HUES6 (cell line): ENCODE results near the gene IARS1.

Experiments
- H3K27ac ChIP-seq: 2 replicates; pipeline ENCODE4 v1.7.0; 2013; ENCODE audit warnings: low read depth, mild to moderate bottlenecking, low read length, inconsistent platforms
- H3K27me3 ChIP-seq: 2 replicates; pipeline ENCODE4 v1.6.1; 2013; ENCODE audit warnings: low read length; ENCODE audit not compliant: control insufficient read depth, insufficient read depth
- H3K36me3 ChIP-seq: 2 replicates; pipeline ENCODE4 v1.6.1; 2013; ENCODE audit warnings: low read length; ENCODE audit not compliant: control insufficient read depth, insufficient read depth
- H3K4me1 ChIP-seq: 2 replicates; pipeline ENCODE4 v1.6.1; 2013; ENCODE audit warnings: low read length; ENCODE audit not compliant: control insufficient read depth, insufficient read depth
- H3K4me3 ChIP-seq: 2 replicates; pipeline ENCODE4 v1.5.1; 2013; ENCODE audit warnings: low read depth, low read length
- H3K9ac ChIP-seq: one replicate; pipeline ENCODE4 v1.6.1; 2013; ENCODE audit warnings: mild to moderate bottlenecking, low read length
- H3K9me3 ChIP-seq: 2 replicates; pipeline ENCODE4 v1.6.1; 2013; ENCODE audit warnings: low read depth, low read length; ENCODE audit not compliant: control insufficient read depth, insufficient read depth

The IARS1 gene

DNA sequence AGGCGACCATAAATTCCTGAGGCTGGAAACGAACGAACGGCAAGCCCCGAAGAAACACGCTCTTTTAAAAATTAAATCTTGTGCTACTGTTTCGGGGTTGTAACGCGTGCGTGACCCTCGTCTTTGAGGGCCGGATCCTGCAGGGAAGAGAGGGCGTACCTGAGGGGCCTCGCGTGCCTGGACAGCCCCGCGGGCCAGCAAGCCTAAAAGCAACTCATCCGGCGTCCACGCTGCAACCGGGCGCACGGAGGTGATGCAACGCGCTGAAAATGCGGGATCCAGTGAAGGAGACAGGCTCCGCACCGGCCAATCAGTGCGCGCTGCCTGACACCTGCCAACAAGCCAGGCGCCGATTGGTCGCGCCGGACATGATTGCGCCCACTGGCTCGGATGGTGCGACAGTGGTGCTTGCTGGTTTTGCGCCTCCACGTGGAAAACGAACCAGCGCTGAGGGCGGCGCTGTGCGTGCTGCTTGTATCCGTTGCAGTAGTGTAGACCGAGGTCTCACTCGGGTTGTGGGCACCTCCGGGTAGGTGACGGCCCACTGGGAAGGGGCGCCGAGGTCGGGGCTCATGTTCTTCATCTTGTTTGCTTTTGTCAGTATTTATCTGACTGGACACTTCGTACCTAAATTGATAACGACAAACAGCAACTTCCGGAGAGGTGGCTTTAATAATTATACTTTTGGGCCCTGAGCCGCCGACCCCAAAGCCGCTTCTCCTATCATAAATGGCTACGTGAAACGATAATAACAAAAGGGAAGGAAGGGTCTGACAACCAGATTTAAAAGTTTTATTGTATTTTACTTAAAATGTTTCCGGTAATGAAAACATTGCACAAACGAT is at the start of gene IARS1:
IARS1 (minus strand) TSS at position 246 of the 845 bp plus-strand sequence. CDS start 4,278 bp downstream, outside the sequence.
- H3K9me3 ChIP-seq, result no peaks in the 10 kb centered on the region
- H3K4me3 ChIP-seq, result peak within 1 kb of the TSS; percentile 85
- peak within 1 kb of the TSS; percentile 92 for H3K27ac ChIP-seq
- H3K4me1 ChIP-seq, result peaks cover 13% of the 10 kb centered on the region; the same call in 1 of the 2 replicates
- peak within 1 kb of the TSS; percentile 93 for H3K9ac ChIP-seq
- no peaks in the 10 kb centered on the region for H3K27me3 ChIP-seq
- H3K36me3 ChIP-seq, result peaks cover 52% of the 10 kb centered on the region

DNA sequence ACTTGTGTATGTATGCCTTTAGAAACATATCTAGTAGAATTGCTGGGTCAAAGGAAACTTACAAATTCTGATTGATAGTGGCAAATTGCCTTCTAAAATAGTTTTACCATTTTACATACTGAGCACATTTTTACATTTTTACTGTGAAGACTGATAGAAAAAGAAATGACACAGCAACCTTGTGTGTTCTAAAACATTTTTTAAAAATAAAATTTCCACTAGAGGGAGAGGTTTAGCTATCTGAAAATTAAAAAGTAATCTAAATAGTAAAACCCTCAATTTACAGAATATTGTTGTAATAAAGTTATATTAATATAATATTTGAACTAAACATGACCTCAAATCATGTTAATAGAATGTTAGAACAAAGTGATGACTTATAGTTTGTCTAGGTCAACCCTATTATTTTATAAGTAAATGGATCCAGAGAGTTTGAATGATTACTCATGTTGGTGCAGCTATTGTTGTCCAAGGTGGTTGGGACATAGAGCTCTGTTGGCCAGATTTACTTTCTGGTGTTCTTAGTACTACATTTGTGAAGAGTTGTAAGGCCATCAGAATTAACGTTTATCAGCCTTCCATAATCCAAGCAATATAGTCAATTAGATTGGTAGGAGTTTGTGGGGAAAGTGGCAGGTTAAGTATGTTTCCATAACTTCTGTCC is 49.5 kb upstream of the IARS1 start:
- H3K4me3 ChIP-seq, result no peak overlapping the region
- H3K27ac ChIP-seq, result no peak overlapping the region
- no peaks in the 10 kb centered on the region for H3K4me1 ChIP-seq
- H3K9me3 ChIP-seq, result peaks cover 4% of the 10 kb centered on the region; the same call in 1 of the 2 replicates
- peaks cover 27% of the 10 kb centered on the region for H3K36me3 ChIP-seq
- no peaks in the 10 kb centered on the region for H3K27me3 ChIP-seq
- no peak overlapping the region for H3K9ac ChIP-seq

DNA sequence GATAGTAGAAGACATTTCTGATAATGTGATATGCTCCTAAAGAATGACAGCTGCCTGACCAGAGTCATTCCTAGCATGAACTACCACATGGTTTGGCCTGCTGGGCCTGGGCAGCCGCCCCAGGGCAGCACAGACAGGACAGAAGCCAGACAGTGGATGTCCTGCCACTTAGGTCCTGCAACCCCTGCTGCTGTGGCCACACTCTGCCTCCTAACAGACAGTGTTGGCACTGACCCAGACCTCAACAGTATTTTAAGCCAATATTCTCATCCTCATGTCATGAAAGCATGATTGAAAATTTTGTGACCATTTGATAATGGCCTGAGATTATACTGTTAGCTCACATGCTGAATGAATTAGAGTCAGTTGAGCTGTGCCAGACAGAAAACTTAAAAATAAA is 48.1 kb upstream of the IARS1 start:
- peaks cover 35% of the 10 kb centered on the region for H3K36me3 ChIP-seq
- no peaks in the 10 kb centered on the region for H3K4me1 ChIP-seq
- no peak overlapping the region for H3K27ac ChIP-seq
- H3K9me3 ChIP-seq, result peaks cover 4% of the 10 kb centered on the region; the same call in 1 of the 2 replicates
- no peak overlapping the region for H3K4me3 ChIP-seq
- no peak overlapping the region for H3K9ac ChIP-seq
- H3K27me3 ChIP-seq, result no peaks in the 10 kb centered on the region

DNA sequence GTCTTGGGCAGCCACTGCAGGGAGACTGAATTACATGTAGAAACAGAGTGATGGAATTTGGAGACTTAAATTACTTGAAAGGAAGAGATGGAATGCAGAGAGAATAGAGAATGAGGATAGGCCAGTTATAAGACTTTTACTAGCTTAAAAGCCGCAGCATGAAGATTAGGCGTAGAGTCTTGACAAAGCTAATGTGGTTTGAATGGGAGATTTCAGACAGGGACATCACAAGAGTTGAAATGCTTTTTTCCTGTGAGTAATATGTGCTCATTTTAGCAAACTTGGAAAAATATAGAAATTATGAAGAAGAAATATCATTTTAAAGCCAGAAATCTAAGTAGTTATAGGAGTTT is 39.8 kb upstream of the IARS1 start:
- no peaks in the 10 kb centered on the region for H3K9me3 ChIP-seq
- no peaks in the 10 kb centered on the region for H3K27me3 ChIP-seq
- no peak overlapping the region for H3K9ac ChIP-seq
- peaks cover 14% of the 10 kb centered on the region for H3K36me3 ChIP-seq
- H3K4me1 ChIP-seq, result peaks cover 2% of the 10 kb centered on the region; the same call in 1 of the 2 replicates
- no peak overlapping the region for H3K4me3 ChIP-seq
- no peak overlapping the region for H3K27ac ChIP-seq

DNA sequence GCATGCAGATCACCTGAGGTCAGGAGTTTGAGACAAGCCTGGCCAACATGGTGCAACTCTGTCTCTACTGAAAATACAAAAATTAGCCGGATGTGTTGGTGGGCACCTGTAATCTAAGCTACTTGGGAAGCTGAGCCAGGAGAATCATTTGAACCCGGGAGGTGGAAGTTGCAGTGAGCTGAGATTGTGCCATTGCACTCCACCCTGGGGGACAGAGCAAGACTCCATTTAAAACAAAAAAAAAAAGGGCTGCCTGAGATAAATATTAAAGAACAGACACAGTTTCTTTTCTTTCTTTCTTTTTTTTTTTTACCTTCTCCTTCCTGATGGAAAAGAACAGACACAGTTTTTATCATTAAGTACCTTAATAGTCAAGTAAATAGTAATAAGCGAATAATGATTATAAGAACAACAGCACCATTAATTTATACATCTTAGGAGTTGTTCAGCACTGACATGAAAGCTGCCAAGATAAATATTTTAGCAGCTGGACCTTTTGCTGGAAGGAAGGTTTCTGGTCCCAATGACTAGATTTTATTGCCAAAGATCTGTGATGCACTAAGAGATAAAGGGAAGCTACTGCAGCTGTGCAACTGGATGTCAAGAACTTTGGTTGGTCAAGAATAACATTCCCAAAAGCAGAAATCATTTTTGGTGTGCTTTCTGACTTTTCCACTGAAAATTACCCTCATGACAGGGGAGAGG is 39.2 kb upstream of the IARS1 start:
- H3K9me3 ChIP-seq, result no peaks in the 10 kb centered on the region
- no peak overlapping the region for H3K9ac ChIP-seq
- peaks cover 8% of the 10 kb centered on the region for H3K36me3 ChIP-seq
- H3K27ac ChIP-seq, result no peak overlapping the region
- no peaks in the 10 kb centered on the region for H3K27me3 ChIP-seq
- H3K4me3 ChIP-seq, result no peak overlapping the region
- peaks cover 2% of the 10 kb centered on the region; the same call in 1 of the 2 replicates for H3K4me1 ChIP-seq

DNA sequence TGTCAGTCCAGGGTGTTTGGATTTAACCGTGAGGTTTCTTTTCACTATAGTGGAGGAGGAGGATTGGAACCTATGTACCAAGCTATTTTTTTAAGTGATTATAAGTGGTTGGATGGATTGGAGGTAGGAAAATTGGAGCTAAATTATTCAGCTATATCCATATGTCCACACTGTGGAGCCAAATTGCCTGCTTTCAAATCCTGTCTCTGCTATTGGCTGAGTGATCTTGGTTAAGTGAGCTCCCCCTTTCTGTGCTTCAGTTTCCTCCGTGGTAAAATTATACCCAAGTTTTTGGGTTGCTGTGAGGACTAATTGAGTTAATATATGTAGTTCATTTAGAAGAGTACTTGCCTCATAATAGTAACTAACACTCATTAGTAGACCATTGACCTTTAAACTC is 34.7 kb upstream of the IARS1 start:
- no peaks in the 10 kb centered on the region for H3K27me3 ChIP-seq
- no peak overlapping the region for H3K4me3 ChIP-seq
- H3K36me3 ChIP-seq, result peaks cover 3% of the 10 kb centered on the region
- H3K9ac ChIP-seq, result no peak overlapping the region
- H3K9me3 ChIP-seq, result no peaks in the 10 kb centered on the region
- H3K27ac ChIP-seq, result no peak overlapping the region
- H3K4me1 ChIP-seq, result peaks cover 12% of the 10 kb centered on the region; the same call in 1 of the 2 replicates

DNA sequence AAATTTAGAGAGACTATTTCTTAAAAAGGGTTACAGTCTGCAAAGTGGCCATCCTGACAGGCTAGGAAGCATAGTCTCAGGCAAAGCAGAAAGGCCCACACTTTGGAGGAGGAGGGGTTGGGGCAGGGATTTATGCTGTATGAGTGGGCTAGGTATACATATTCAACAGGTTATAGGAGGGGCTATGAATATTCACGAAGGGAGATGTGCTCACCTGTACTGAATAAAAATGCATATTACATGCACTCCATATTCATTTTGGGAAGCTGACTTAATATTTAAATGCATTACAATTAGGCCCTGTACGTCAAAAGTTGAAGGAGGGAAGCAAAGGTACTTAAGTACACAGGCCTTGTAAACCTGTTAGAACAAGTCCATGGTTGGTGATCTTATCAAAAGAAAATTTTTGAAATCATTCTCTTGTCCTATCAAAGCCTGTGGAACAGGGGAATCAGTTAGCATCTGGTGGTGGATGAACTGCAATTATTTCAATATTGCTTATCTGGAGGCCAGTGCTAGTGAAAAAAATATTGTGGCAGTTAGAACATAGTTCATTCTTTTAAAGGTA is 33.9 kb upstream of the IARS1 start:
- Histone ChIP-seq H3K36me3 (peaks cover 10% of the 10 kb centered on the region), H3K9me3 (no peaks in the 10 kb centered on the region), H3K4me3 (0 out of 2 replicates have a peak overlapping the region, but pooled peaks have one; percentile 92), H3K4me1 (peaks cover 12% of the 10 kb centered on the region; the same call in 1 of the 2 replicates), H3K27ac (no peak overlapping the region), H3K9ac (no peak overlapping the region), H3K27me3 (no peaks in the 10 kb centered on the region)

DNA sequence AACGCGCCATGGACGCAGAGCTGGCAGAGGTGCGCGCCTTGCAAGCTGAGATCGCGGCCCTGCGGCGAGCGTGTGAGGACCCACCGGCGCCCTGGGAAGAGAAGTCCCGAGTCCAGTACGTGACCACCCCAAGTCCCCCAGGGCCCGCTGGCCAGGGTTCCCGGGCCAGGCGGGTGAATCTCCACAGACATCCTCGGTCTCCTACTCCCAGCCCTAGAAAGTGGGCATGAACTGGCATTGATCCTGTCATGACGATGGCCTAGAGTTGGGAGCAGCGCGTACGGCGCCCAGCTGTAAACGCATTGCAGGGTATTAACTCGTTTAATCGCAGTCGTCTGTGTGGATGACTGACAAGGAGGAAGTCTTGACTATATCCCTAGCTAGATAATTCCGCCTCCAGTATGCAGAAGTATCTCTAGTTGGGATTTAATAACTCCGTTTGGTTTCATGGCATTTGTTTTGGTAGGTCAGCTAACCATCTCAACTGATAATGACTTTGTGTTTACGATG is 32.5 kb upstream of the IARS1 start:
- no peaks in the 10 kb centered on the region for H3K9me3 ChIP-seq
- peaks cover 12% of the 10 kb centered on the region; the same call in 1 of the 2 replicates for H3K4me1 ChIP-seq
- no peaks in the 10 kb centered on the region for H3K27me3 ChIP-seq
- peaks cover 22% of the 10 kb centered on the region for H3K36me3 ChIP-seq
- peak overlapping the region; percentile 98 for H3K9ac ChIP-seq
- peak overlapping the region; percentile 92 for H3K4me3 ChIP-seq
- H3K27ac ChIP-seq, result peak overlapping the region; percentile 96; the same call in 1 of the 2 replicates

DNA sequence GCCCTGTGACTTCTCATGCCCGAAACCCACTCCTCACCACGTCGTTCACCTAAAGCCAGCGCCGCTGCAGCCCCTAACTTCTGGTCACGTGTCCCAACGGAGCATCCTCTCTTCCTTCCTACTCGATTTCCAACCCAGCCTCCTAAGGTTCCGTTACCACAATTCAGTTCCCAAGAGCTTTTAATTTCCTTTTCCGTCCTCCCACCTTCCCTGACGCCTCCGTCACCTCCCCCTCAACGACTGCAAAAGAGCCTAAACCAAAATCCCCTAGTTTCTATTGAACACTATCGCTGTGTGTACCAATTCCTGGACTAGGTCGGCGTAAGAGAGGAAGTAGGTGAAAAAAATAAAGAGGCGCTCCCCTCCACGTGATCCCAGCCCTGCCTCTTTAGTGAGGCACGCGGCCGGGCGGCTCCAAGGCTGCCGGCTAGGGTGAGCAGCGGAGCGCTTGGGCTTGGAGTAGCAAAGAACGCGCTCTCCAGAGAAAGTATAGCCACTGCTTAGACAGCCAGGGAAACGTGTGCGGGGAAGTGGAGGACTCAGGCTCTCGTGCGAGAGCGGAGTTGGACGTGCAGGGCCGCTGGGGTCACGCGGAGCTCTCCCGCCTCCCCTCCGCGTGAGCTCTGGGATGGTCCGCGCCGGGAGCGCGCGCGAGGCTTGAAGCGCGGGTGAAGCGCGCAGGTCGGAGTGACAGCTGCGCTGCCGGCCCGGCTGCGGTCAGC is 31.9 kb upstream of the IARS1 start, which contains the start of the genes CENPP and NOL8:
CENPP (plus strand) TSS at position 685 of the 722 bp plus-strand sequence.
NOL8 (minus strand) TSS at position 82 of the 722 bp plus-strand sequence. CDS start 1,189 bp downstream, outside the sequence.
- H3K9me3 ChIP-seq, result no peaks in the 10 kb centered on the region
- peak within 1 kb of the TSS; percentile 92 for H3K4me3 ChIP-seq
- peak within 1 kb of the TSS; percentile 96 for H3K27ac ChIP-seq
- H3K36me3 ChIP-seq, result peaks cover 25% of the 10 kb centered on the region
- H3K4me1 ChIP-seq, result peaks cover 12% of the 10 kb centered on the region; the same call in 1 of the 2 replicates
- H3K9ac ChIP-seq, result peak within 1 kb of the TSS; percentile 98
- H3K27me3 ChIP-seq, result no peaks in the 10 kb centered on the region

DNA sequence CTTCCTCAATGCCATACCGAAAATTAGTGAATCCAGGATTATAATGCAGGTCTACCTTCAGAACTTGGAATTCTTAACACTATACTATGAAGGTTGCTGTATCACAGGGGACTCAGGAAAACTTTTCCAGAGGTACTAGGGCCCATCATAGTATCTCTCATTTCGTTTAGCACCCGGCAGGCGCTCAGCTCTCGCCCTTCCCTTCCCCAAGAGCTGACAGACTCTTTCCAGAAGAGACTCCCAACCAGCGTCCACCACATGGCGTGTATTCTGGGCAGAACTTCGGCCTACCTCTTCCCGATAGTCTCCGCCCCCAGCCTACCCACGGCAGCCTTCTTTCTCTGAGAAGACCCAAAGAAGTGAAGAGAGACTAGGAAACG is 31.4 kb upstream of the IARS1 start:
- H3K4me1 ChIP-seq, result peaks cover 12% of the 10 kb centered on the region; the same call in 1 of the 2 replicates
- no peaks in the 10 kb centered on the region for H3K27me3 ChIP-seq
- H3K4me3 ChIP-seq, result peak overlapping the region; percentile 92
- H3K9ac ChIP-seq, result peak overlapping the region; percentile 98
- H3K9me3 ChIP-seq, result no peaks in the 10 kb centered on the region
- peak overlapping the region; percentile 96; the same call in 1 of the 2 replicates for H3K27ac ChIP-seq
- H3K36me3 ChIP-seq, result peaks cover 30% of the 10 kb centered on the region
